Stomach (tissue), 9 donors: ENCODE results near the gene VPS18. TPM values are rescaled to one million over a fixed set of nuclear protein-coding genes. Genes with fewer than 3 reads are reported as not detected.
A peak's percentile ranks its signal among the peaks of the same experiment; 100 is the strongest.

Source experiments
- DNase-seq, 2 donors: peaks; one replicate each; pipeline versions ENCODE4 v3.0.0 to v3.0.0-alpha.2; 2013 to 2019
- H3K27ac ChIP-seq, 5 donors: fragments of 200-600 bp in 4 of 5; sonication (generic) in 4 of 5; one replicate each; pipeline ENCODE4 v1.5.1; 2013 to 2019; ENCODE audit warnings: mild to moderate bottlenecking in 1 of 5, moderate library complexity in 1 of 5
- H3K27me3 ChIP-seq, 3 donors: fragments of 200-600 bp; sonication (generic); one replicate each; pipeline ENCODE4 v1.5.1; 2017 to 2019; ENCODE audit warnings: mixed run types in 1 of 3
- H3K36me3 ChIP-seq, 4 donors: fragments of 200-600 bp; sonication (generic); 1 replicate in 3 of 4; 2 replicates in 1 of 4; pipeline ENCODE4 v1.5.1; 2016 to 2019
- H3K4me1 ChIP-seq, 4 donors: fragments of 200-600 bp; sonication (generic); one replicate each; pipeline ENCODE4 v1.5.1; 2016 to 2019
- H3K4me3 ChIP-seq, 4 donors: fragments of 200-600 bp; sonication (generic) in 3 of 4; one replicate each; pipeline ENCODE4 v1.5.1; 2016 to 2019; ENCODE audit warnings: mild to moderate bottlenecking in 1 of 4
- H3K9me3 ChIP-seq, 4 donors: fragments of 200-600 bp; sonication (generic); one replicate each; pipeline ENCODE4 v1.5.1; 2016 to 2019
- CTCF ChIP-seq, 7 experiments: fragments of 450-650 bp in 4 of 7; fragments of 200-600 bp in 3 of 7; sonication (generic) in 3 of 7; IDR thresholded peaks; one replicate each; pipeline ENCODE4 v1.5.1; 2016 to 2019; ENCODE audit warnings: antibody characterized with exemption in 7 of 7, control low read depth in 2 of 7, mild to moderate bottlenecking in 1 of 7
- EP300 ChIP-seq: sonication (generic); formaldehyde crosslinking; IDR thresholded peaks from one replicate; pipeline ENCODE4 v1.6.1; 2017; ENCODE audit warnings: antibody characterized with exemption
- POLR2A ChIP-seq, 4 donors: fragments of 450-650 bp; IDR thresholded peaks; one replicate each; pipeline ENCODE4 v1.6.1; 2016; ENCODE audit warnings: antibody characterized with exemption in 4 of 4, control low read depth in 2 of 4, mild to moderate bottlenecking in 1 of 4, moderate library complexity in 1 of 4
- POLR2AphosphoS5 ChIP-seq, 3 donors: sonication (generic); formaldehyde crosslinking; IDR thresholded peaks; one replicate each; pipeline ENCODE4 v1.6.1; 2016; ENCODE audit warnings: antibody characterized with exemption in 3 of 3
- WGBS, 5 donors: extraction: QIAGEN DNeasy Blood & Tissue Kit in 3 of 5; methylation state at CpG; one replicate each; pipeline versions ENCODE4 v1.1.5 to v1.1.7; 2013 to 2018; 5-methylcytosine and 5-hydroxymethylcytosine counted together
- intact Hi-C: fragments of 100-400 bp; cut with DNase I; formaldehyde crosslinking; loops from one replicate; pipeline ENCODE4 v1.15.1; 2023; ENCODE audit warnings: low total_unique reads
- polyA plus RNA-seq, 3 donors: library from polyadenylated mRNA; stranded (reverse); fragments of 200-250 nt; gene quantifications; one replicate each; pipeline ENCODE4 v1.2.3, GENCODE V29; 2013
- total RNA-seq, 5 donors: library from RNA; depleted of rRNA; stranded (reverse); fragments of >200 nt; gene quantifications; one replicate each; pipeline versions ENCODE4 v1.1.0 to v1.2.3, GENCODE V29; 2014 to 2016
- donor health status: healthy with polysubstance abuse.
- donor health status: Bipolar disorder and iron deficiency.
- donor health status: healthy.

VPS18 gene
- total and polyA plus RNA-seq, 8 donors, result 1.8 to 24.2 (median 13.1) TPM

- Histone ChIP-seq H3K4me3 (peak overlapping the region; percentile 36 to 52 (median 40)), H3K36me3 (peaks cover 23 to 34% (median 28%) of the 10 kb centered on the region in 4 donors), H3K27me3 (no peaks in the 10 kb centered on the region), H3K9me3 (no peaks in the 10 kb centered on the region), H3K27ac (peak overlapping the region; percentile 88 to 97 (median 91)), H3K4me1 (peaks cover 25 to 89% (median 61%) of the 10 kb centered on the region in 4 donors)
- TF ChIP-seq EP300, result no peak
- TF ChIP-seq POLR2AphosphoS5 (IDR thresholded peaks at IDR 0.05), result peak; percentile 19 to 71 (median 61)
- TF ChIP-seq POLR2A (IDR thresholded peaks at IDR 0.05), result no peak
- TF ChIP-seq CTCF (IDR thresholded peaks at IDR 0.05), result peak in 6 of 7 experiments; percentile 10 to 91 (median 77)
- intact Hi-C loops, result loop anchor here (5.0 kb wide), 1 partner anchor 116 kb away; no protein-coding TSS in a partner anchor
- WGBS, 5 donors, result 2 to 4% (median 3%) methylated on average over 16 to 36 of the region's 36 CpGs
- DNase-seq, result peak; percentile 96
These were observed 12.1 kb downstream of the VPS18 start for GRCh38 chr15:40906091-40906990.

GRCh38 chr15:40906991-40907802 lies 12.9 kb downstream of the VPS18 start:
- H3K4me1 ChIP-seq, result peaks cover 25 to 89% (median 54%) of the 10 kb centered on the region in 4 donors
- DNase-seq, result peak; percentile 74 to 89
- no peaks in the 10 kb centered on the region for H3K9me3 ChIP-seq
- intact Hi-C loops, result loop anchor here (5.0 kb wide), 1 partner anchor 115 kb away; no protein-coding TSS in a partner anchor
- WGBS, 5 donors, result 11 to 18% (median 15%) methylated on average over 17 to 22 of the region's 22 CpGs
- peak overlapping the region; percentile 36 to 52 (median 40) for H3K4me3 ChIP-seq
- TF ChIP-seq EP300 (no peak), POLR2AphosphoS5 (IDR thresholded peaks at IDR 0.05) (peak in 1 of 3 donors; percentile 5), CTCF (IDR thresholded peaks at IDR 0.05) (no peak)
- peak overlapping the region; percentile 88 to 97 (median 91) for H3K27ac ChIP-seq
- H3K36me3 ChIP-seq, result peaks cover 16 to 25% (median 20%) of the 10 kb centered on the region in 4 donors
- H3K27me3 ChIP-seq, result no peaks in the 10 kb centered on the region

- peak in 1 of 2 donors; percentile 11 for DNase-seq
- H3K27me3 ChIP-seq, result no peaks in the 10 kb centered on the region
- no peaks in the 10 kb centered on the region for H3K9me3 ChIP-seq
- peaks cover 7 to 16% (median 11%) of the 10 kb centered on the region in 4 donors for H3K36me3 ChIP-seq
- H3K4me1 ChIP-seq, result peaks cover 25 to 80% (median 52%) of the 10 kb centered on the region in 4 donors
- intact Hi-C loops, result loop anchor here (5.0 kb wide), 1 partner anchor 114 kb away; no protein-coding TSS in a partner anchor
- 61 to 77% (median 67%) methylated on average over 6 to 7 of the region's 7 CpGs for WGBS, 5 donors
- TF ChIP-seq POLR2AphosphoS5 (IDR thresholded peaks at IDR 0.05), result no peak
- TF ChIP-seq CTCF (IDR thresholded peaks at IDR 0.05), result no peak
- TF ChIP-seq EP300, result no peak
- TF ChIP-seq POLR2A (IDR thresholded peaks at IDR 0.05), result no peak
- H3K4me3 ChIP-seq, result no peak overlapping the region
- peak overlapping the region; percentile 88 to 97 (median 91) for H3K27ac ChIP-seq
These were observed 13.8 kb downstream of the VPS18 start for GRCh38 chr15:40908095-40908494.
